Measurements from ENCODE around the gene RALB.
"Not testable (repeated sequence)": the region's sequence is repeated elsewhere in the genome, so short reads cannot be mapped to it uniquely, and the experiment has no call there.

Gene RALB

GRCh38 chr2:120243211-120243610 lies 9.4 kb upstream of the RALB start:
- DNase-seq (ENCODE audit: low read depth in 2 of 2), result no peak

DNA sequence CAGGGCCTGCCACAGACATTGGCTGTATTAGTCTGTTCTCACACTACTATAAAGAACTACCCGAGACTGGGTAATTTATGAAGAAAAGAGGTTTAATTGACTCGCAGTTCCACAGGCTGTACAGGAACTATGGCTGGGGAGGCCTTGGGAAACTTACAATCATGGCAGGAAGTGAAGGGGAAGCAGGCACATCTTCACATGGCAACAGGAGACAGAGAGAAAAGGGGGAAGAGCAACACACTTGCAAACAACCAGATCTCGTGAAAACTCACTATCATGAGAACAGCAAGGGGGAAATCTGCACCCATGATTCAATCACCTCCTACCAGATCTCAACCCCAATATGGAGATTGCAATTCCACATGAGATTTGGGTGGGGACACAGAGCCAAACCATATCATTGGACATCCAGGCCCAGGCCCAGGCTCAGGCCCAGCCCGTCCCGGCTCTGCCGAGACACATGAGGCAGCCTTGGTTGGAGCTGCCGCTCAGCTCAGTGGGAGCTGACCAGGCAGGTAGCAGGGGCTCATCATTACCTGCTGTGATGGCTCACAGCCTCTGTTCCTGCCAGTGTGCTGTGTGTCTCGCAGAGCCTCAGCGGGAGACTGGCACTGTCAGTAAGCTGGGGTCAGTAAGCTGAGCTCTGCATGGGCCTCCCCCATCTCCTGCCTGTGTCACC lies 8.6 kb upstream of the RALB start:
- no peak for DNase-seq (ENCODE audit: low read depth in 2 of 2)

- DNase-seq (ENCODE audit: low read depth in 2 of 2), result no peak
Measured at GRCh38 chr2:120244656-120245519, 7.8 kb upstream of the RALB start.

DNA sequence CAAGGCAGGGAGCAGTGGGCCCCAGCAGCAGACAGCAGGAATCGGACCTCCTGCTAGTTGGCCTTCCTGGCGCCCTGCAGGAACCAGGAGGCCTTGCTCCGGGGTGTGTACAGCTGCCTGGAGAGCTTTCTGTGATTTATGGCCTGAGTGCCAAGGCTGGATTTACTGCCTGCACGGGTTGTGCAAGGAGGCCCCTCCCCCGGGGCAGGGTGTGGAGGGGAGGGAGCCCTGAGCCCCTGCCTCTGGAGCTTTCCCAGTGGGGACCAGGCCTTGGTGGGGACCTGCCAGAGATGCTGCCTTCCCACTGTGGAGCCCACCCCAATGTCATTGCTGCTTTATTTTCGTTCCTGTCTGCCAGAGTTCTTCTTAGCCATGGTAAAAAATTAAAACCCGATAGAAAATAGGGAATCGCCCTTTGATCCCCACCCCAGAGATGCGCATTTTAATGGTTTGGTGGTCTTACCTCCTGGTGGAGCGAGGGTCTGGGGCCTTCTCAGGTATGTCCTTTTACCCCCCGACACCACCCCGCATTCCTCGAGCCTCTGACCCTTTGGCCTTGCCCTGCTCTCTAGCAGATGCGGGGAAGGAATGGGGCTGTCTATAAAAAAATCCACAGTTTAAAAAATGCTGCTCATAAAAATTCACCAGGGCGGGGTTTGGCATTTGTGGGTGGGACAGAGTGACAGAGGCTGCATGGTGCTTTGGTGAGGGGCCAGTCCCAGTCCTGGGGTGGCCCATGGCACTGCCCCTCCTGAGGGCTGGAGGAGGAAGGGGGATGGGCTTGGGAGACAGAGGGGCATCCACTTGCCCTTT lies 6.9 kb upstream of the RALB start:
- no peak for DNase-seq (ENCODE audit: low read depth in 2 of 2)

DNA sequence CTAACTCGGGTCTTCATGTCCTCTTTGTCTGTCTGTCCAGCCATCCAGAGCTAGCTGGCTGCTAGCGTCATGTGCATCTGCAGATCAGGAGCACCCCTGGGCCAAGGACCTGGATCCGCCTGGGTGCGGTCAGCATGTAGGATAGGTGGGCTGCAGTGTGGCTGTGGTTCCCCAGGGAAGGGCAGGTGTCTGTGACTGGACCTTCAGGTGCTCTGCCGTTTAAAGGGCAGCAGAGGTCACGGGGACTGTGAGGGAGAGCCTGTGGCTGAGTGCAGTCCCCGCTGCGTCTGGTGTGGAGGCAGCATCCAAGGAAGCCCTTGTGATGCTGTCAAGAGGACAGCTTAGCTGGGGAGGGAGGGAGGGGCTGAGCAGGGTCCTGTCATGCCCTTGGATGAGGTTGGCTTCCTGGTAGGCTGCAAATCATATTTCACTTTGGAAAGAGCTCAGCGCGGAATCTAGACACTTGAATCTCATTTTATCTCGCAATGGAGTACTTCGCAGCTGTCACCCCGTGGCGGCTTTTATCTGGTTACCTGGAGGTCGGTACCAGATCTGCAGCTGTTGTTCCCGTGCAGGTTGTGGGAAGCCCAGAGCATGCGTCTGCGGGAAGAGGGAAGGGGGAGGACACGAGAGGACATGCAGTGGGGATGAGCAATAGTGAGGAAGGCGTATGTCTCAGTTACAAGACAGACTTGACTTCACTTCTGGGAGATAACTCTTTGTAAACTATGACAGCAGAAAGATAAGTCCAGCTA lies 5.9 kb upstream of the RALB start:
- DNase-seq (ENCODE audit: low read depth in 2 of 2), result no peak

DNA sequence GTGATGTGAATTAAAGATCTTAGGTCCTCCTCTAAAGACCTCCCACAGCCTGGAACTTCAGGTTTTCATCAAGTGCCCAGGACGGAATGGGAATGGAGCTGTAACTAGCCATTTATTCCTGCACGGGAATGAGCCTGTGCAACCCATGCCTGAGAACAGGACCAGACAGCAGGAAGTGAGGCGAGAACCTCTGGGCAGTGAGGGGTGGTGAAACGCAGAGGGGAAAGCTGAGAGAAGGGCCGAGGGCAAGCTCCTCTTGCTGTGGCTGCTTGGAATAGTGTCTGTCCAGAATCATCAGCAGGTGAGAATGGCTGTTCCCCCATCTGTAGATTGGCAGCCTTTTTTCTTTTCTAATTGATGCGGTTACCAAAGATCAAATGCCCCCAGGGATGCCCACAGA lies 4.8 kb upstream of the RALB start:
- DNase-seq (ENCODE audit: low read depth in 2 of 2), result no peak

DNA sequence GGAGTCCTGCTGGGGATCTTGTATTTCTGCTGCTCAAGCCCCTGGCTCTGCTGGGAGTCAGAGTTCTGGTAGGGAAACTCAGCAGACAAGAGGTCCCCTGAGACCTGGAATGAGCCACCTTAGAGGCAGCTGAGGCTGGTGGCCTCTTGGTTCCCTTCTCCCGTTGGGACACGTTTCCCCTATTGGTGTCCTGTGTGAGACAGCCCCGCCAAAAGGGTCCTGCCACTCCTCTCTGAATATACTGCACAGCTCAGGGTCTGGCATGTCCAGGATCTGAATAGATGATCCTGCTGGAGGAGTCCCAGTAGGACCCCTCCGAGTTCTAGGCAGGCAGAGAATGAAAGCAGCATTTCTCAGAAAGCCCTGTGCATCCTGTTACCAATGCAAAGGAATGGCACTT lies 2.0 kb upstream of the RALB start:
- DNase-seq (ENCODE audit: low read depth in 2 of 2), result no peak

DNA sequence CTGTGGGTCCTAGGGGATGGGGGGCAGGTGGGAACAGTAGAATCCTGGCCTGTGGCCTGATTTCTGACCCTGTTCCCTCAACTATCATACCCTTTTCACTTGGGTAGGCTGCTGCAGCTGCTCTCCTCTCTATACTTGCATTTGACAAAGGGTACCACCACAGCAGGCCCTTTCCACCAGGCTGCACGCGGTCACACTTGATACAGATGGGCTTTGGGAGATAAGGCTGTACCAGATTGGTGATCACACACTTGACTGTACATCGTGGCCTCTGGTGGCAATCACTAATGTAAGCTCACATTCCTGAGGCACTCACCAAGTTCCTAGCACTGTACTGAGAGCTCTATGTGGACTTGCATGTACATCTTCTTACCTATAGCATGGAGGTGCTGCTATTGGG lies 1.6 kb upstream of the RALB start:
- no peak for DNase-seq (ENCODE audit: low read depth in 2 of 2)

GRCh38 chr2:120251880-120252224 lies 800 bp upstream of the RALB start:
- no peak for DNase-seq (ENCODE audit: low read depth in 2 of 2)

GRCh38 chr2:120253021-120253882 lies 600 bp downstream of the RALB start:
- DNase-seq (ENCODE audit: low read depth in 2 of 2), result no peak

- DNase-seq (ENCODE audit: low read depth in 2 of 2), result no peak
Measured at GRCh38 chr2:120254178-120254577, 1.5 kb downstream of the RALB start.

DNA sequence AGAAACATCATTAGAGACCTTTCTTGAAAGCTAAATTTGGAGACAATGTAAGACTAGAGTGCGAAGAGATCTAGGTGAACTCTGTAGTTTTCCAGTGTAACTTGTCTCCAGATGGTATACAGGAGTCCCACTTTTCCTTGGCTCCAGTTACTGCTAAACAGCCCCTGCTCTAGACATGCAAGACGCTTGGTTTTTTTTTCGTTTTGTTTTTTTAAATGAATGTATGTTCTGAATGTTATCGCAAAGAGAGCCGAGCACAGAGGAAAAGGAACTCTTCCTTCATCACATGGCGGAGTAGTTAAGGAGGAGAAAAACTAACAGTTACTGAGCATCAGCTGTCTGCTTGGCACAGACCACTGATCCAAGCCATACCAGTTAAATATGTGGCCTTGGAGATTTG lies 2.4 kb downstream of the RALB start:
- DNase-seq (ENCODE audit: low read depth in 2 of 2), result no peak

DNA sequence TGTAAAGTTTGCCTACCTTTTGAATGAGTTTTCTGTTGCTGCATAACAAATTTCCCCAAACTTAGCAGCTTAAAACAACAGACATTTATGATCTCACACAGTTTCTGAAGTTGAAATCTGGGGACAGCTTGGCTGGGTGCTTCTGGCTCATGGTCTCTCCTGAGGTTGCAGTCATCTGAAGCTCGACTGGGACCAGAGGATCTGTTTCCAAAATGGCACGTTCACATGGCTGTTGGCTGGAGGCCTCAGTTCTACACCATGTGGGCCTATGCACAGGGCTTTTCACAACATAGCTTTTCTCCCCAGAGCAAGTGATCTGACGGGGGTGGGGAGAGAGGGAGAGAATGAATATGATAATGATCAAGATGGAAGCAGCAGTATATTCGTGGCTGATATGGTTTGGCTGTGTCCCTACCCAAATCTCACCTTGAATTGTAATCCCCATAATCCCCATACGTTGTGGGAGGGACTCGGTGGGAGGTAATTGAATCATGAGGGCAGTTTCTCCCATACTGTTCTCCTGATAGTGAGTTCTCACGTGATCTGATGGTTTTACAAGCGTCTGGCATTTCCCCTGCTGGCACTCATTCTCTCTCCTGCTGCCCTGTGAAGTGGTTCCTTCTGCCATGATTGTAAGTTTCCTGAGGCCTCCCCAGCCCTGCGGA lies 3.5 kb downstream of the RALB start:
- DNase-seq (ENCODE audit: low read depth in 2 of 2), result no peak

- no peak for DNase-seq (ENCODE audit: low read depth in 2 of 2)
Measured at GRCh38 chr2:120256651-120257000, 4.0 kb downstream of the RALB start.

DNA sequence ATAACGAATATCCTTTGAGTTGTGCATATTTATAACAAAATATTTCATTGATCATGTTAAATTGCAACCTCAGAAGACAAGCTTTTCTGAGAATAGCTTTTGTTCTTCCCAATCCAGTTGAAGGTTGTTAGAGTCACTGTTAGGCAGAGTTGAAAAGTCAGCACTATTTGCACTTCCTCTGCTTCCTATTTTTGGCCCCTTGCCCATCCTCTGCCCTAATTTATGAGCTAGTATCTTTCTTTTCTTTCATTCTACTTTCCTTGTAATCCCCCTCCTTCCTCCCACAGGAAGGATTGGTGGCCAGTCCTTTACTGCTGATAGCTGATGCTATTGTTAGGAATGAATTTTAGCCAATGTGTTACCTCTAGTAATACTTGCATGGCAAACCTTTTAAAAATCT lies 4.9 kb downstream of the RALB start:
- no peak for DNase-seq (ENCODE audit: low read depth in 2 of 2)

- DNase-seq (ENCODE audit: low read depth in 2 of 2), result no peak
Measured at GRCh38 chr2:120258196-120258595, 5.5 kb downstream of the RALB start.

GRCh38 chr2:120259939-120260338 lies 7.3 kb downstream of the RALB start:
- DNase-seq (ENCODE audit: low read depth in 2 of 2), result not testable (repeated sequence)

GRCh38 chr2:120260736-120261135 lies 8.1 kb downstream of the RALB start:
- no peak for DNase-seq (ENCODE audit: low read depth in 2 of 2)

DNA sequence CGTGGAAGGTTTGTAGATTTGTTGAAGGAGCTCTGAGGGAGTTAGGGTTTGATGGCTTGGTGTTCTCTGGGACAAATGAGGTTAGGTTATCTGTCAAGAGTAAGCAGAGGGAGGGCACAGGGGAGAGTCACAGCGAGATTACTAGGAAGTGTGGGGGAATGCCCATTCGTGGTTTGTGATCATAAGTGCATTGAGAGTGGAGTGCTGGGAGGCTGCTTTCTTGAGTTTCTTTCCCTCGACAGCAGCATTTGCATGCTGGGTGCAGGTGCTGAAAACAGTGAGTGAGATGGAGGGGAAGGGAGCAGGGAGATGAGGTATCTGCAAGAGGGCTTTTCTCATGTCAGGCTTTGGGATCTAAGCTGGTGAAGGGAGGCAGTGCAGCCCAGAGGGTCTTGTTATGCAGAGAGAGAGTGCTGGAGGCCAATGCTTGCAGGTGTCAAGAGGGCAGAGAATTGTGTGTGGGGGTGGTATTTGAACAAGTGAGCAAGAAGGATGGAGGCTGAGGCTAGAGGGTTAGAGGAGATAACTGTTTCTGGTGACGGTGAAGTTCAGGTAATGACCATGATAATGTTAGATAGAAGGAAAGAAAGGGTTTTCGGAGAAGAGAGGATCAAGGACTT lies 8.8 kb downstream of the RALB start:
- DNase-seq (ENCODE audit: low read depth in 2 of 2), result peak; percentile 50 to 56

- DNase-seq (ENCODE audit: low read depth in 2 of 2), result no peak
Measured at GRCh38 chr2:120262150-120262549, 9.5 kb downstream of the RALB start.

All from stimulated activated CD4-positive, alpha-beta T cell treated with anti-CD3 and anti-CD28 coated beads, Interleukin-15, amount 100 ng/mL, for 48 hours (primary cell).